Measurements from ENCODE around the gene GGPS1.
A peak's percentile ranks its signal among the peaks of the same experiment; 100 is the strongest.
"Not testable (repeated sequence)": the region's sequence is repeated elsewhere in the genome, so short reads cannot be mapped to it uniquely, and the experiment has no call there.

GGPS1 gene

DNA sequence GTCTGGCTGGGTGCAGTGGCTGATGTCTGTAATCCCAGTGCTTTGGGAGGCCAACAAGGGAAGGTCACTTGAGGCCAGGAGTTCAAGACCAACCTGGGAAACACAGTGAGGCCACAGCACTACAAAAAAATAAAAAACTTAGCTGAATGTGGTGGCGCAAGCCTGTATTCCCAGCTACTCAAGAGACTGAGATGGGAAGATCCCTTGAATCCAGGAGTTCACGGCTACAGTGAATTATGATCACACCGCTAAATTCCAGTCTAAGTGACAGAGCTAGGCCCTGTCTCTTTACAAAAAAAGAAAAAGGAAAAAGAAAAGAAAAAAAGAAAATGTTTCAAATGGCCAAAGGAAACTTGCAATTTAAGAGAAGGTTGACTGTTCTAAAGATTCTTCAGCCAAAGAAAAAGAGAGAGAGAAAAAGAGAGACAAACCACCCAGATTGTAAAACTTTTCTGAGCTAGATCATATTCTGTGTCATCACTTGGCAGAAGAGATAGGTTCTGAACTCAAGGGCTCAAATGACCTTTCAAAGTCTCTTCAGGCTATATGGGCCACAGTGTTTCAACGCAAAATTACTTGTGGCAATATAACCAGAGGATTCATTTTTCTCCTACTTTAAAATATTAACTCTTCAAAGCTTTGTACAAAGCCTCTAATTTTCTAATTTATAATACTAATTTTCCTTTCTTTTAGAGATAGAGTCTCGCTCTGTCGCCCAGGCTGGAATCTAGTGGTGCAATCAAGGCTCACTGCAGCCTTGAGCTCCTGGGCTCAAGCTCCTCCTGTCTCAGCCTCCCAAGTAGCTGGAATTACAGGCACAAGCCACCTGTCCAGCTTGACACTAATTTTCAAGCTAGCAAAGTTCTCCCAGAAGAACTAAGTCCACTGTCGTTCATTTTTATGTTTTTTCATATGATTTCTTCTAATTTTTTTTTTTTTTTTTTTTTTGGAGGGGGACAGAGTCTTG, 20.9 kb upstream of the GGPS1 start:
- no peak for FAIRE-seq

- not testable (repeated sequence) for FAIRE-seq
These were observed 19.2 kb upstream of the GGPS1 start for GRCh38 chr1:235309206-235309605.

GRCh38 chr1:235313262-235313661, 15.1 kb upstream of the GGPS1 start:
- FAIRE-seq, result no peak

GRCh38 chr1:235313931-235314678, 14.3 kb upstream of the GGPS1 start:
- FAIRE-seq, result no peak

DNA sequence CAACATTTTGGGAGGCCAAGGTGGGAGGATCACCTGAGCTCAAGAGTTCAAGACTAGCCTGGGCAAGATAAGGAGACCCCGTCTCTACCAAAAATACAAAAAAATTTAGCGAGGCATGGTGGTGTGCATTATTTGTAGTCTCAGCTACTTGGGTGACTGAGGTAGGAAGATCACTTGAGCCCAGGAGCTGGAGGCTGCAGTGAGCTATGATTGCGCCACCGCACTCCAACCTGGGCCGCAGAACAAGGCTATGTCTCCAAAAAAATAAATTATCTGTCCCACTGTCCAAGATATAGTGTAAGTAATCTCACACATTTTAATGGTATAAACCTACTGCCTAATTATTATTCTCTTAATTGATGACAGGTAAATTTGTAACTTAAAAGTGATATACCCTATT, 13.2 kb upstream of the GGPS1 start:
- no peak for FAIRE-seq

DNA sequence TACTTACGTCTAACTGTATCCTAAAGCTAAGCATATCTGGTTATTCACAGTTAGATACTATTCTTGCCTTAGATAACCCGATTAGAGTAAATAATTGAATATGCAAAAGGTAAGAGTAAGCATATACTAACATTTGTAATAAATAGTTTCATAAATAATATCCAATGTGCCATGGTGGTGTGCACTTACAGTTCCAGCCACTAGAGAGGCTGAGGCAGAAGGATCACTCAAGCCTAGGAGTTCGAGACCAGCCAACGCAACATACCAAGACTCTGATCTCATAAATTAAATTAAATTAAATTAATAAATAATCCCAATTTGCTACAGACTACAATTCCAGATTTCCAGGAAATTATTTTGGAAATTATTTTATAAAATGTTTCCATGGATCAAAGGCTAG, 12.6 kb upstream of the GGPS1 start:
- no peak for FAIRE-seq

DNA sequence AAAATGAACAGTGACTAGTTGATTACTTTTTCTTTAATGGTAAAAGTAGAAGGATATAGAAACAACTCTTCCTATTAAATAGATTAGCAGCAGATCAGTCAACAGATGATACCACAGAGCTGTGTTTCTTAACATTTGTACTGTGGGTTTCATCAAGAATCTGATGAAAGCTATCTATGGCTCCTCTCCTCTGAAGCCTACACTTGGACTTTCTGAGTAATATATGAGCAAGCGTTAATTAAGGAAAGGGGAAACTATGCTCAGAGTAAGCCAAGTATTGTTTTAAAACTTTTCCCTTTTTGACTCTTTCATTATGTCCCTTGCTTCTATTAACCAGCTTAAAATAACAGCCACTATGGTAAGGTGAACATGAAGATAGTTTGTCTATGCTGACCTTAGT, 11.2 kb upstream of the GGPS1 start:
- no peak for FAIRE-seq

DNA sequence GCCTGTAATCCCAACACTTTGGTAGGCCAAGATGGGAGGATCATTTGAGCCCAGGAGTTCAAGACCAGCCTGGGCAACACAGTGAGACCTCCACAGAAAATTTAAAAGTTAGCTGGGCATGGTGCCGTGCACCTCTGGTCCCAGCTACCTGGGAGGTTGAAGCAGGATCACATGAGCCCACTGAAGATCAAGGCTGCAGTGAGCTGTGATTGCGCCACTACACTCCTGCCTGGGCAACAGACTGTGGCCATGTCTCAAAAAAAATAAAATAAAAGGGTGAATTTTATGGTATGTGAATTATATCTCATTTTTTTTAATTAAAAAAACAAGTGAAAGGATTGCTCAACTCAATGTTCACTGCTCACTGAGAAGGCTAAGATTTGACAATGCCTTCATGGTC, 9.1 kb upstream of the GGPS1 start:
- no peak for FAIRE-seq

- no peak for FAIRE-seq
These were observed 7.7 kb upstream of the GGPS1 start for GRCh38 chr1:235320521-235321179.

DNA sequence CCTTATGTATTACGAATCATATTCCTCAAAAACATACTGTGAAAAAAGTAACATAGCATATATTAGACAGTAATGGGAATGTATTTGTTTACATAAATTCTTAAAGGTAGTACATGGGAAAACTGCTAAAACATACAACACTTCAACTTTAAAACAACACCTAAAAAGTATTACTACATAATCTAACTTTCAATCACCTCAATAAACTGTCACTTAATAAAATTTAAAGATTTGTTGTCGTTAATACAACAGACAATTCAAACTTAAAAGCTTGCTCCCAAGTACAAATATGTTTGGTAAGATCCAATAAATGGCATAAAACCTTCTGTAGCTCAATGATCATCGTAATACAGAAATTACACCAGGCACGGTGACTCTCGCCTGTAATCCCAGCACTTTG, 4.1 kb upstream of the GGPS1 start:
- no peak for FAIRE-seq

DNA sequence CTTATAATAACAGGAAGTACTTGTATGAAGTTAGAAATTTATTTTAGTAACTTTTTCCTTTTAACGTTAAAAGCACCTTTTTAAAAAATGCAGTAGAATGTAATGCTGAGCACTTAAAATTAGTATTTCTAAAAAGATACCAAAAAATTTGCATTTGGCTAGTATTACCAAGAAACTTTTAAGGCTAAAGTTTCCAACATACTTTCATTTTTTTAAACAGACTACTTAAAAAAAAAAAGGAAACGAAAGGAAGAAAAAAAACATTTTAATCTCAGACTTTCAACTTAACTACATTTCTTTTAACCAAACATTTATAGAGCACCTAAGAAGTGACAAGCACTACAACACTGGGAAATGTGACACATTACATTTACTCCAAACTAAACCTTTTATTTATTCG, 3.2 kb upstream of the GGPS1 start:
- no peak for FAIRE-seq

DNA sequence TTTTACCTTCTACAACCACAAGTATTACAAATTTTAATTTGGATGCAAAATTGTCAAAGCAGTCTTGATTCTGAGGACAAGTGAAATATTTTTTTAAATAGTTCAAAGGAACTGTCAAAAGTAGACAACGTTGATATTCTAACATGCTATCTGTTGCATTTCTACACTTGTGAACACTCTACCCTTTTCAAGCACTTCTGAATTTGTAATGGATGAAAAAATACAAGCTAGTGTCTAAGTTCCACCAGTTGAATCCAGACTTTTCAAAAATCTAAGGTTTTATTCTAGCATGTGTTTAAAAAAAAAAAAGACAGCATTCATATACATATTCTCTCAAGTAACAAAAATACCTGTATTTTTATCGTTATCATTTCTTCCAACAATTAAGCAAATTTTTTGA, 2.5 kb upstream of the GGPS1 start:
- peak; percentile 31 for FAIRE-seq

- no peak for FAIRE-seq
These were observed 1.4 kb upstream of the GGPS1 start for GRCh38 chr1:235326719-235327558.

- no peak for FAIRE-seq
These were observed 655 bp upstream of the GGPS1 start, which contains the start of gene ARID4B for GRCh38 chr1:235327559-235328270. ARID4B (minus strand) TSS chr1:235328179; CDS start chr1:235326919, 1,260 bp downstream.

GRCh38 chr1:235329139-235329902, 951 bp downstream of the GGPS1 start:
- no peak for FAIRE-seq

GRCh38 chr1:235330918-235331285, 2.5 kb downstream of the GGPS1 start:
- FAIRE-seq, result no peak

GRCh38 chr1:235331401-235331800, 3.0 kb downstream of the GGPS1 start:
- FAIRE-seq, result no peak

DNA sequence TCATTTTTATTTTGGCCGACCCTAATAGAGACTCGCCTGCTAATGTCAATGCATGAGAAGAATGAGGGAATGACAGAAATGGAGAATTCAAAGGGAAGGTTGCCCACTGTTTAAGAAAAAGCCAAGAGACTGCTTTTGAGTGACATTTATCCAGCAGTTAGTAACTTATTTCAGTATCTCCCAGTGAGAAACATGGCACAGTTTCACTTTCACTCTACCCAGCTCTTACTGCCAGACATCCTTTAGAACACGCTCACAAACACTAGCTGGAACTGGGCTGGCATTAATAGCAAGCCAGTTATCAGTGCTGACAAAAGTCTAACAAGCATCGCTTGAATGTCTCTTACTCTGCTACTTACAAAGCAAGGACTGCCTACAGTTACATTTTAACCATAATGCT, 8.5 kb downstream of the GGPS1 start:
- FAIRE-seq, result no peak

DNA sequence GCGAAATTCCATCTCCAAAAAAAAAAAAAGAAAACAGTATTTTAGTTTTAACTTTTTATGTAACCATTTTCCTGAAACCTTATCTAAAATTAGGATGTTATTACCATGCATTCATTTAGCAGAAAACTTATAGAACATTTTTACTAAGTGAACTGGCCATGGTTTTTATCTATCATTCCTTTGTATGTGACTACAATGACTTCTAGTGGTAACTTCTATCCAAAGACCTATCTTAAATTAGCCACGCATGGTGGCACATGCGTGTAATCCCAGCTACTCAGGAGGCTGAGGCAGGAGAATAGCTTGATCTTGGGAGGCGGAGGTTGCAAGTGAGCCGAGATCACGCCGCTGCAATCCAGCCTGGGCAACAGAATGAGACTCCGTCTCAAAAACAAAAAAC, 11.4 kb downstream of the GGPS1 start:
- FAIRE-seq, result no peak

- FAIRE-seq, result no peak
These were observed 13.0 kb downstream of the GGPS1 start for GRCh38 chr1:235341334-235341733.

DNA sequence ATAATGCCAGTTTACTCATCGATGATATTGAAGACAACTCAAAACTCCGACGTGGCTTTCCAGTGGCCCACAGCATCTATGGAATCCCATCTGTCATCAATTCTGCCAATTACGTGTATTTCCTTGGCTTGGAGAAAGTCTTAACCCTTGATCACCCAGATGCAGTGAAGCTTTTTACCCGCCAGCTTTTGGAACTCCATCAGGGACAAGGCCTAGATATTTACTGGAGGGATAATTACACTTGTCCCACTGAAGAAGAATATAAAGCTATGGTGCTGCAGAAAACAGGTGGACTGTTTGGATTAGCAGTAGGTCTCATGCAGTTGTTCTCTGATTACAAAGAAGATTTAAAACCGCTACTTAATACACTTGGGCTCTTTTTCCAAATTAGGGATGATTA, 13.7 kb downstream of the GGPS1 start:
- FAIRE-seq, result no peak
